ENCODE data around the gene SBK2. TPM values are rescaled to one million over a fixed set of nuclear protein-coding genes. Genes with fewer than 3 reads are reported as not detected.
"Not testable (repeated sequence)": the region's sequence is repeated elsewhere in the genome, so short reads cannot be mapped to it uniquely, and the experiment has no call there.

Gene SBK2
- total RNA-seq, 1 donor from 2014 or later = 4.2 TPM

GRCh38 chr19:55578031-55578760 is 41.3 kb upstream of the SBK2 start:
- no peaks in the 10 kb centered on the region for H3K9me3 Mint-ChIP-seq (ENCODE audit: unreplicated experiment)
- Histone ChIP-seq H3K4me2 (ENCODE audit: low read length) (no peak overlapping the region), H3K79me2 (ENCODE audit: insufficient read depth, low read length) (peaks cover 27% of the 10 kb centered on the region), H4K20me1 (ENCODE audit: insufficient read depth, low read length) (peaks cover 12% of the 10 kb centered on the region), H3K27me3 (ENCODE audit: insufficient read depth, low read length) (no peaks in the 10 kb centered on the region), H3K4me3 (ENCODE audit: insufficient read depth, low read depth, low read length) (no peak overlapping the region), H3K27ac (ENCODE audit: low read depth, low read length) (no peak overlapping the region), H3K36me3 (ENCODE audit: insufficient read depth, low read length) (peaks cover 5% of the 10 kb centered on the region), H3K9me3 (ENCODE audit: insufficient read depth, low read depth, low read length) (no peaks in the 10 kb centered on the region), H3K9ac (ENCODE audit: low read length) (no peak overlapping the region), H2AFZ (ENCODE audit: low read depth, low read length) (no peak overlapping the region), H3K4me1 (ENCODE audit: insufficient read depth, low read length) (peaks cover 4% of the 10 kb centered on the region)
- DNase-seq (ENCODE audit: low read depth) (no peak), FAIRE-seq (no peak)
- no peaks in the 10 kb centered on the region for H3K27me3 Mint-ChIP-seq (ENCODE audit: low read depth, unreplicated experiment)
- H3K4me1 Mint-ChIP-seq (ENCODE audit: low read depth, unreplicated experiment) = peaks cover 25% of the 10 kb centered on the region
- no peak overlapping the region for H3K27ac Mint-ChIP-seq (ENCODE audit: unreplicated experiment)
- peaks cover 14% of the 10 kb centered on the region for H3K36me3 Mint-ChIP-seq (ENCODE audit: low read depth, unreplicated experiment)
- TF ChIP-seq EZH2 (IDR thresholded peaks at IDR 0.05; ENCODE audit: insufficient read depth, low read length) = no peak
- TF ChIP-seq, protein P1, sequence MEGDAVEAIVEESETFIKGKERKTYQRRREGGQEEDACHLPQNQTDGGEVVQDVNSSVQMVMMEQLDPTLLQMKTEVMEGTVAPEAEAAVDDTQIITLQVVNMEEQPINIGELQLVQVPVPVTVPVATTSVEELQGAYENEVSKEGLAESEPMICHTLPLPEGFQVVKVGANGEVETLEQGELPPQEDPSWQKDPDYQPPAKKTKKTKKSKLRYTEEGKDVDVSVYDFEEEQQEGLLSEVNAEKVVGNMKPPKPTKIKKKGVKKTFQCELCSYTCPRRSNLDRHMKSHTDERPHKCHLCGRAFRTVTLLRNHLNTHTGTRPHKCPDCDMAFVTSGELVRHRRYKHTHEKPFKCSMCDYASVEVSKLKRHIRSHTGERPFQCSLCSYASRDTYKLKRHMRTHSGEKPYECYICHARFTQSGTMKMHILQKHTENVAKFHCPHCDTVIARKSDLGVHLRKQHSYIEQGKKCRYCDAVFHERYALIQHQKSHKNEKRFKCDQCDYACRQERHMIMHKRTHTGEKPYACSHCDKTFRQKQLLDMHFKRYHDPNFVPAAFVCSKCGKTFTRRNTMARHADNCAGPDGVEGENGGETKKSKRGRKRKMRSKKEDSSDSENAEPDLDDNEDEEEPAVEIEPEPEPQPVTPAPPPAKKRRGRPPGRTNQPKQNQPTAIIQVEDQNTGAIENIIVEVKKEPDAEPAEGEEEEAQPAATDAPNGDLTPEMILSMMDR (IDR thresholded peaks at IDR 0.05; ENCODE audit: insufficient read depth, low read depth, low read length) = no peak
- no peak overlapping the region for H3K4me3 Mint-ChIP-seq (ENCODE audit: unreplicated experiment)

GRCh38 chr19:55576746-55577145 is 39.8 kb upstream of the SBK2 start:
- Histone ChIP-seq H3K79me2 (ENCODE audit: insufficient read depth, low read length) (peaks cover 27% of the 10 kb centered on the region), H3K4me3 (ENCODE audit: insufficient read depth, low read depth, low read length) (no peak overlapping the region), H4K20me1 (ENCODE audit: insufficient read depth, low read length) (peaks cover 12% of the 10 kb centered on the region), H3K9ac (ENCODE audit: low read length) (no peak overlapping the region), H3K36me3 (ENCODE audit: insufficient read depth, low read length) (peaks cover 5% of the 10 kb centered on the region), H3K27ac (ENCODE audit: low read depth, low read length) (no peak overlapping the region), H3K4me1 (ENCODE audit: insufficient read depth, low read length) (peaks cover 4% of the 10 kb centered on the region), H3K9me3 (ENCODE audit: insufficient read depth, low read depth, low read length) (no peaks in the 10 kb centered on the region), H3K27me3 (ENCODE audit: insufficient read depth, low read length) (no peaks in the 10 kb centered on the region), H3K4me2 (ENCODE audit: low read length) (no peak overlapping the region), H2AFZ (ENCODE audit: low read depth, low read length) (no peak overlapping the region)
- FAIRE-seq (no peak), DNase-seq (ENCODE audit: low read depth) (no peak)
- peak overlapping the region; percentile 78 for H3K27ac Mint-ChIP-seq (ENCODE audit: unreplicated experiment)
- H3K4me1 Mint-ChIP-seq (ENCODE audit: low read depth, unreplicated experiment) = peaks cover 20% of the 10 kb centered on the region
- H3K9me3 Mint-ChIP-seq (ENCODE audit: unreplicated experiment) = no peaks in the 10 kb centered on the region
- TF ChIP-seq, protein P1 (IDR thresholded peaks at IDR 0.05; ENCODE audit: insufficient read depth, low read depth, low read length) = no peak
- TF ChIP-seq EZH2 (IDR thresholded peaks at IDR 0.05; ENCODE audit: insufficient read depth, low read length) = no peak
- peaks cover 14% of the 10 kb centered on the region for H3K36me3 Mint-ChIP-seq (ENCODE audit: low read depth, unreplicated experiment)
- no peaks in the 10 kb centered on the region for H3K27me3 Mint-ChIP-seq (ENCODE audit: low read depth, unreplicated experiment)
- H3K4me3 Mint-ChIP-seq (ENCODE audit: unreplicated experiment) = peak overlapping the region; percentile 70

DNA sequence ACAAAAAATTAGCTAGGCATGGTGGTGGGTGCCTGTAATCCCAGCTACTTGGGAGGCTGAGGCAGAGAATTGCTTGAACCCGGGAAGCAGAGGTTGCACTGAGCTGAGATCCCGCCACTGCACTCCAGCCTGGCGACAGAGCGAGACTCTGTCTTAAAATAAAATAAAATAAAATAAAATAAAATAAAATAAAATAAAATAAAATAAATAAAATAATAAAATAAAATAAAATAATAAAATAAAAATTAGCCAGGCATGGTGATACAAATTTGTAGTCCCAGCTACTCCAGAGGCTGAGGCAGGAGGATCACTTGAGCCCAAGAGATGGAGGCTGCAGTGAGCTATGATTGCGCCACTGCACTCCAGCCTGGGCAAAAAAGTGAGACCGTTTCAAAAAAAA is 37.0 kb upstream of the SBK2 start:
- peaks cover 10% of the 10 kb centered on the region for H3K36me3 Mint-ChIP-seq (ENCODE audit: low read depth, unreplicated experiment)
- not testable (repeated sequence) for H3K4me3 Mint-ChIP-seq (ENCODE audit: unreplicated experiment); H3K4me1 Mint-ChIP-seq (ENCODE audit: low read depth, unreplicated experiment); H3K27me3 Mint-ChIP-seq (ENCODE audit: low read depth, unreplicated experiment); H3K9me3 ChIP-seq (ENCODE audit: insufficient read depth, low read depth, low read length); H4K20me1 ChIP-seq (ENCODE audit: insufficient read depth, low read length); H3K9ac ChIP-seq (ENCODE audit: low read length); H2AFZ ChIP-seq (ENCODE audit: low read depth, low read length); H3K27ac Mint-ChIP-seq (ENCODE audit: unreplicated experiment); DNase-seq (ENCODE audit: low read depth); H3K9me3 Mint-ChIP-seq (ENCODE audit: unreplicated experiment); H3K4me3 ChIP-seq (ENCODE audit: insufficient read depth, low read depth, low read length); FAIRE-seq; H3K79me2 ChIP-seq (ENCODE audit: insufficient read depth, low read length); H3K36me3 ChIP-seq (ENCODE audit: insufficient read depth, low read length); H3K4me2 ChIP-seq (ENCODE audit: low read length); H3K27me3 ChIP-seq (ENCODE audit: insufficient read depth, low read length); H3K27ac ChIP-seq (ENCODE audit: low read depth, low read length); H3K4me1 ChIP-seq (ENCODE audit: insufficient read depth, low read length)

- not testable (repeated sequence) for H3K4me1 ChIP-seq (ENCODE audit: insufficient read depth, low read length); H3K9me3 ChIP-seq (ENCODE audit: insufficient read depth, low read depth, low read length); H3K4me3 Mint-ChIP-seq (ENCODE audit: unreplicated experiment); DNase-seq (ENCODE audit: low read depth); FAIRE-seq; H3K27ac Mint-ChIP-seq (ENCODE audit: unreplicated experiment); H3K27ac ChIP-seq (ENCODE audit: low read depth, low read length); H3K79me2 ChIP-seq (ENCODE audit: insufficient read depth, low read length); H3K27me3 ChIP-seq (ENCODE audit: insufficient read depth, low read length); H3K27me3 Mint-ChIP-seq (ENCODE audit: low read depth, unreplicated experiment); H3K9me3 Mint-ChIP-seq (ENCODE audit: unreplicated experiment); H3K4me1 Mint-ChIP-seq (ENCODE audit: low read depth, unreplicated experiment); H2AFZ ChIP-seq (ENCODE audit: low read depth, low read length); H3K36me3 Mint-ChIP-seq (ENCODE audit: low read depth, unreplicated experiment); H3K4me2 ChIP-seq (ENCODE audit: low read length); H3K36me3 ChIP-seq (ENCODE audit: insufficient read depth, low read length); H3K9ac ChIP-seq (ENCODE audit: low read length); H4K20me1 ChIP-seq (ENCODE audit: insufficient read depth, low read length); H3K4me3 ChIP-seq (ENCODE audit: insufficient read depth, low read depth, low read length)
Measured at GRCh38 chr19:55569477-55569876, 32.5 kb upstream of the SBK2 start.
